Natural killer cell treated with Interleukin-12 subunit alpha and Interleukin-12 subunit beta and Interleukin-15 and Interleukin-18, amount 100 ng/mL, for 72 hours (primary cell): ENCODE measurements around the gene SERPINB10. TPM values are rescaled to one million over a fixed set of nuclear protein-coding genes. Genes with fewer than 3 reads are reported as not detected.
A peak's percentile ranks its signal among the peaks of the same experiment; 100 is the strongest.
"Not testable (repeated sequence)": the region's sequence is repeated elsewhere in the genome, so short reads cannot be mapped to it uniquely, and the experiment has no call there.

Source experiments
- ATAC-seq, 2 donors: fragments of 150-1000 bp; cut with Tn5 transposase in 1 of 2; sonication (Bioruptor Pico), chemical (Tn5 transposase) in 1 of 2; 2 replicates each; pipeline ENCODE4 v1.10.0; 2021
- DNase-seq: peaks from one replicate; pipeline ENCODE4 v3.0.0; 2022; ENCODE audit warnings: low spot score
- H3K27ac Mint-ChIP-seq, 2 donors: 1 replicate in 1 of 2; 2 replicates in 1 of 2; pipeline ENCODE4 v1.8.0; 2022; ENCODE audit warnings: mixed read lengths in 2 of 2, mild to moderate bottlenecking in 1 of 2, moderate library complexity in 1 of 2
- H3K27me3 Mint-ChIP-seq, 2 donors: 1 replicate in 1 of 2; 2 replicates in 1 of 2; pipeline ENCODE4 v1.8.0; 2022; ENCODE audit warnings: mixed read lengths in 2 of 2
- H3K36me3 Mint-ChIP-seq: one replicate; pipeline ENCODE4 v1.8.0; 2022; ENCODE audit warnings: mixed read lengths
- H3K4me1 Mint-ChIP-seq, 2 donors: 1 replicate in 1 of 2; 2 replicates in 1 of 2; pipeline ENCODE4 v1.8.0; 2022; ENCODE audit warnings: low read depth in 2 of 2, mixed read lengths in 2 of 2, mild to moderate bottlenecking in 1 of 2
- H3K4me3 Mint-ChIP-seq: one replicate; pipeline ENCODE4 v1.8.0; 2022; ENCODE audit warnings: mixed read lengths
- H3K9me3 Mint-ChIP-seq: 2 replicates; pipeline ENCODE4 v1.8.0; 2022; ENCODE audit warnings: mixed read lengths
- total RNA-seq, 2 donors: library from RNA; stranded (reverse); gene quantifications; one replicate each; pipeline ENCODE4 v1.2.3, GENCODE V29; 2022

Gene SERPINB10
- total RNA-seq, 2 donors from 2014 or later = 5.1 TPM; not detected in 1

DNA sequence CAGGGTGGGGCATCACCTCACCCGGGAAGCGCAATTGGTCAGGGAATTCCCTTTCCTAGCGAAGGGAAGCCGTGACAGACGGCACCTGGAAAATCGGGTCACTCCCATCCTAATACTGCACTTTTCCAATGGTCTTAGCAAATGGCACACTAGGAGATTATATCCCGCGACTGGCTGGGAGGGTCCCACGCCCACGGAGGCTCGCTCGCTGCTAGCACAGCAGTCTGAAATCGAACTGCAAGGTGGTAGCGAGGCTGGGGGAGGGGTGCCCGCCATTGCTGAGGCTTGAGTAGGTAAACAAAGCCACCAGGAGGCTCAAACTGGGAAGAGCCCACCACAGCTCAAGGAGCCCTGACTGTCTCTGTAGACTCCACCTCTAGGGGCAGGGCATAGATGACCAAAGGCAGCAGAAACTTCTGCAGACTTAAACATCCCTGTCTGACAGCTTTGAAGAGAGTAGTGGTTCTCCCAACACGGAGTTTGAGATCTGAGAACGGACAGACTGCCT, 32.8 kb downstream of the SERPINB10 start:
- not testable (repeated sequence) for H3K4me3 Mint-ChIP-seq, H3K9me3 Mint-ChIP-seq, H3K27ac Mint-ChIP-seq, DNase-seq, ATAC-seq, H3K36me3 Mint-ChIP-seq, H3K4me1 Mint-ChIP-seq
- H3K27me3 Mint-ChIP-seq = peaks cover 27% of the 10 kb centered on the region in 2 donors

DNA sequence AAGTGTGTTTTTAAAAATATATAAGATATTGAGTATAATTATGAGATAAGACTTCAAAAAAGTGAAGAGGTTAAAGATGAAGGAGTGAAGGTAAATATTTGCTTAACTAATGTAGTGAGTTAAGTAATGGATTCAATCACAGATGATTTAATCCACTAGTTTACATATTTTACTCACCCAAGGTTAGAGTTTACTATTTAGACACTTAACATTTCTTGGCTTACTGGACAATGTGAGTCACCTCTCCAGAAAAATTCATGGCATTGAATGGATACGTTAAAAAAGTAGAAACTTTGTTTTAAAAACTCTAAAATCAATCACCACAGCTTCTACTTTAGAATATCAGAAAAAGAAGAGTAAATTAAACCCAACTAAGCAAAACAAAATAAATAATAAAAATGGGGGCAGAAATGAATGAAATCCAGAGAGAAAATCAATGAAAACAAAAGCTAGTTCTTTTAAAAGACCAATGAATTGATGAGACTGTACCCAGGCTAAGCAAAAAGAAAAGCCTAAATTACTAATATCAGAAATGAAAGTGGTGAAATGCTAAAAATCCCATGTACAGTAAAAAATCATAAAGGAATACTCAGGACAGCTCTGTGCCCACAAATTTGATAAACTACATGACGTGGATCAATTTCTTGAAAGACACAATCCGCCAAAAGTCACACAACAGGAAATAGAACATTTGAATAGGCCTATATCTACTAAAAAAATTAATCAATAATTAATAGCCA, 39.5 kb downstream of the SERPINB10 start:
- Mint-ChIP-seq H3K36me3 (peaks cover 12% of the 10 kb centered on the region), H3K9me3 (peaks cover 4% of the 10 kb centered on the region), H3K27me3 (peaks cover 24 to 33% of the 10 kb centered on the region in 2 donors), H3K4me1 (peaks cover 27 to 32% of the 10 kb centered on the region in 2 donors), H3K27ac (peak overlapping the region in 1 of 2 donors; percentile 44), H3K4me3 (peak overlapping the region; percentile 47)
- ATAC-seq = no peak
- no peak for DNase-seq

- H3K4me3 Mint-ChIP-seq = peak within 1 kb of the TSS; percentile 74
- ATAC-seq = peak; percentile 92 to 96
- peaks cover 4% of the 10 kb centered on the region for H3K9me3 Mint-ChIP-seq
- peaks cover 32 to 33% of the 10 kb centered on the region in 2 donors for H3K4me1 Mint-ChIP-seq
- H3K36me3 Mint-ChIP-seq = peaks cover 7% of the 10 kb centered on the region
- H3K27me3 Mint-ChIP-seq = peaks cover 5 to 20% of the 10 kb centered on the region in 2 donors
- DNase-seq = peak; percentile 91
- H3K27ac Mint-ChIP-seq = peak within 1 kb of the TSS; percentile 50 to 73
Observed at GRCh38 chr18:63949068-63949737, 41.4 kb downstream of the SERPINB10 start, which contains the start of gene HMSD. Gene HMSD (plus strand): TSS chr18:63949301. CDS start chr18:63953456, 4,155 bp downstream.

GRCh38 chr18:63951302-63951705, 43.5 kb downstream of the SERPINB10 start:
- no peak for DNase-seq
- peaks cover 8 to 28% of the 10 kb centered on the region in 2 donors for H3K27me3 Mint-ChIP-seq
- peaks cover 32 to 35% of the 10 kb centered on the region in 2 donors for H3K4me1 Mint-ChIP-seq
- peaks cover 4% of the 10 kb centered on the region for H3K9me3 Mint-ChIP-seq
- peak overlapping the region; percentile 72 for H3K4me3 Mint-ChIP-seq
- ATAC-seq = peak; percentile 66 to 69
- peak overlapping the region; percentile 50 to 54 for H3K27ac Mint-ChIP-seq
- H3K36me3 Mint-ChIP-seq = peaks cover 7% of the 10 kb centered on the region

GRCh38 chr18:63953811-63954210, 46.1 kb downstream of the SERPINB10 start:
- Mint-ChIP-seq H3K36me3 (peaks cover 7% of the 10 kb centered on the region), H3K4me3 (no peak overlapping the region)
- no peak for ATAC-seq

GRCh38 chr18:63956755-63957154, 49.0 kb downstream of the SERPINB10 start:
- Mint-ChIP-seq H3K4me3 (no peak overlapping the region), H3K9me3 (no peaks in the 10 kb centered on the region), H3K27me3 (peaks cover 21 to 26% of the 10 kb centered on the region in 2 donors), H3K36me3 (peaks cover under 1% of the 10 kb centered on the region), H3K4me1 (peaks cover 2 to 17% of the 10 kb centered on the region in 2 donors), H3K27ac (no peak overlapping the region)
- no peak for DNase-seq
- ATAC-seq = no peak

More at GRCh38 chr18:63953811-63954210, 46.1 kb downstream of the SERPINB10 start:
- no peak overlapping the region for H3K27ac Mint-ChIP-seq
- peaks cover 17 to 28% of the 10 kb centered on the region in 2 donors for H3K27me3 Mint-ChIP-seq
- peaks cover 4% of the 10 kb centered on the region for H3K9me3 Mint-ChIP-seq
- H3K4me1 Mint-ChIP-seq = peaks cover 21 to 32% of the 10 kb centered on the region in 2 donors
- DNase-seq = no peak

DNA sequence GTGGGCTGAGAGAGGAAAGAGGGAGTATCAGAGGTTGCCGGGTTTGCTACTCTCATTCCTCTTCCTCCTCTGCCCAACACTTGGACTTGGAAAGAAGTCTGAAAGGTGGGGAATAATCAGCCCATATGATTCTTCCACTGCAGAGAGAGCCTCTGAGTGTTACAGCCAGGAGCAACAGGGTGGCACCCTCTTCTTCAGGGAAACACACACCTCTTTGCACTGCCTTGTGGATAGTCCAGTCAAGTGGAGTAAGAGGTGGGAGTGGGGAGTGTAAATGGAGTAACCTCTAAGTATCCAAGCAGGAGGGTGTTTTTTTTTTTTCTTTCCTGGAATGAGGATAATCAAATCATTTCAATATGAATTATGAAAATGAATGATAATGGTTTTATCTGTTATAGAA, 53.1 kb downstream of the SERPINB10 start:
- Mint-ChIP-seq H3K9me3 (no peaks in the 10 kb centered on the region), H3K27ac (no peak overlapping the region), H3K36me3 (no peaks in the 10 kb centered on the region), H3K27me3 (peaks cover 19 to 20% of the 10 kb centered on the region in 2 donors), H3K4me1 (peaks cover 0 to 16% of the 10 kb centered on the region in 2 donors), H3K4me3 (no peak overlapping the region)
- no peak for DNase-seq
- no peak for ATAC-seq

DNA sequence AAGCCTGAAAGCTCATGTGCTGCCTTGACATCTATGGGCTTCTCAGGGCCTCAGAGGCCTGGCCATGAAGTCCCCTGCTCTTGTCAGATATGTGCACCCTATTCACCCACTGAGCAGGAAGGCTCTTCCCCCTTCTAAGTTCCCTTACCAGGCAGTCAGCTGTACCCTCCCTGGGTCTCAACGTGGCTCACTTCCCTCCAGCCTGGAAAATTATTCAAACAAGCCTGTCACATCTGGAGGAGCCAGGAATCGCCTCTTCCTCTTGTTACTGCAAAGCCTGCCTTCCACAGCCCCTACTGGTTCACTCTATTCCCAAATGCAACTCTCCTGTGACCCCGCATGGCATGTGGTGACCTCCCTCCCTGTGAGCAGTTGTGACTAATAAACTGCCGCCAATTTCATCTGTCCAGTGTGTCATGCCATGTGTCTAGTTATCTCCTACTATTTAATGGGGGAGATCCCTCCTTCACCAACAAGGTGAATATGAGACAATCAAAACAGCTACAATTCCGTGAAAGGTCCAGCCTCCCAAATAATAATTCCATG, 53.8 kb downstream of the SERPINB10 start:
- H3K4me1 Mint-ChIP-seq = peaks cover 0 to 16% of the 10 kb centered on the region in 2 donors
- no peaks in the 10 kb centered on the region for H3K9me3 Mint-ChIP-seq
- ATAC-seq = no peak
- peaks cover 17% of the 10 kb centered on the region in 2 donors for H3K27me3 Mint-ChIP-seq
- H3K27ac Mint-ChIP-seq = no peak overlapping the region
- H3K36me3 Mint-ChIP-seq = no peaks in the 10 kb centered on the region
- H3K4me3 Mint-ChIP-seq = no peak overlapping the region
- DNase-seq = no peak

DNA sequence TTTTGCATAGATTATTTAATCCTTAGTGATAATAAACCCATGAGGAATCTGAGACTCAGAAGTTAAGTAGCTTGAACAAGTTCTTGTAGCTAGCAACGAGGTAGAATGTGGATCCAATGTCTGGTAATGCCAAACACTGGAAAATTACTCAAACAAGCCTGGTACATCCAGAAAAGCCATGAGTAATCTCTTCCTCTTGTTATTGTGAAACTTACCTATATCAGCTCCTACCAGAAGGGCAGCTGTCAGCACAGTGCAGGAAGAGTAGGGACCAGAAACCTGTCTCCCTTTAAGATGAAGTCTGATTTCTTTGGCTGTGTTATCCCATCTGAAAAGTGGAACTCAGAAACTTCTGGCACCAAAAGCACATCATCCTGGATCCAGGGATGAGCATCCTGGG, 54.4 kb downstream of the SERPINB10 start:
- H3K4me3 Mint-ChIP-seq = no peak overlapping the region
- ATAC-seq = no peak
- peaks cover 0 to 13% of the 10 kb centered on the region in 2 donors for H3K4me1 Mint-ChIP-seq
- H3K9me3 Mint-ChIP-seq = no peaks in the 10 kb centered on the region
- H3K27ac Mint-ChIP-seq = no peak overlapping the region
- peaks cover 14 to 15% of the 10 kb centered on the region in 2 donors for H3K27me3 Mint-ChIP-seq
- no peaks in the 10 kb centered on the region for H3K36me3 Mint-ChIP-seq
- no peak for DNase-seq

GRCh38 chr18:63963615-63964256, 56.0 kb downstream of the SERPINB10 start:
- Mint-ChIP-seq H3K27ac (no peak overlapping the region), H3K27me3 (peaks cover 14 to 24% of the 10 kb centered on the region in 2 donors), H3K36me3 (peaks cover 1% of the 10 kb centered on the region), H3K4me3 (no peak overlapping the region), H3K9me3 (no peaks in the 10 kb centered on the region), H3K4me1 (peaks cover 0 to 19% of the 10 kb centered on the region in 2 donors)
- DNase-seq (no peak), ATAC-seq (peak; percentile 60 to 71)

DNA sequence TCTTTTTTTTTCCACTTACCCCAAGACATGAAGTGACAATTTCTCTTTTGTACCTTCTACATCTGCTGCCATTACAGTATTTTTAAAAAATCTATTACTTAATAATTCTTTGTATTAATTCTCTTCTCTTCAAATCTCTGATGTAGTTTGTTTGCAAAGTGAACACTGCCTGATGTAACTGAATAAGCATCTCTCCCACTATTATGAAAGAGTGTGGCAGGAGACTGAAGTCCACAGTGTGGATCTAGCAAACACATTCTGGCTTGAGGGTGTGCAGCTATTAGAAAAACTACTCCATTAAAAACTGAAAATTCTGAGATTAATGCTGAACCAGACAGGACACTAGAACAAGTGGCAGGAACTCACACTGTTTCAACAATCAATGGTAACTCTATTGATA, 57.1 kb downstream of the SERPINB10 start:
- no peak for ATAC-seq
- H3K27me3 Mint-ChIP-seq = peaks cover 14 to 36% of the 10 kb centered on the region in 2 donors
- H3K4me3 Mint-ChIP-seq = no peak overlapping the region

DNA sequence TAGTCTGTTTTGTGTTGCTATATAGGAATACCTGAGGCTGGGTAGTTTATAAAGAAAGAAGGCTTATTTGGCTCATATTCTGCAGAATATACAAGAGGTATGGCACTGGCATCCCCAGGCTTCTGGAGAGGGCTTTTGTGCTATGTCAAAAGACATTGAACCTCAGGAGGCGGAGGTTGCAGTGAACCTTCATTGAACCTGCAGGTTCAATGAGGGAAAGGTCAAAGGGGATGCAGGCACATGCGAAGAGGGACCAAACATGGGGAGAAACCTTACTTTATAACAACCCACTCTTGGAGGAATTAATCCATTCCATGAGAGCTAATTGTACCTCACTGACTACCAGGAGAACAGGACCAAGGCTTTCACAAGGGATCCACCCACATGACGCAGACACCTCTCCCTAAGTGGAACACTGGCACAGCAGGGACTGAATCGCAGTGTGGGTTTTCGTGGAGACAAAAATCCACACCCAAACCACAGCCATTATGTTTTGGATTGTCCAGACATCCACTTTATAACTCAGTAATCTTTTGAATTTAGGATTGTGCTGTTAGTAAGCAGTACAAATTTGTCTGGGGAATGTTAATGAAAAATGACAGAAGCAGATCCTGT, 58.1 kb downstream of the SERPINB10 start:
- Mint-ChIP-seq H3K36me3 (peaks cover 15% of the 10 kb centered on the region), H3K9me3 (no peaks in the 10 kb centered on the region), H3K27ac (peak overlapping the region in 1 of 2 donors; percentile 58), H3K4me1 (peaks cover 17 to 35% of the 10 kb centered on the region in 2 donors), H3K27me3 (peaks cover 14 to 38% of the 10 kb centered on the region in 2 donors), H3K4me3 (no peak overlapping the region)
- DNase-seq (no peak), ATAC-seq (no peak)

More for the DNA sequence above, 57.1 kb downstream of the SERPINB10 start:
- peaks cover 11 to 30% of the 10 kb centered on the region in 2 donors for H3K4me1 Mint-ChIP-seq
- H3K27ac Mint-ChIP-seq = no peak overlapping the region
- H3K9me3 Mint-ChIP-seq = no peaks in the 10 kb centered on the region
- H3K36me3 Mint-ChIP-seq = peaks cover 13% of the 10 kb centered on the region
- no peak for DNase-seq
